ENCODE measurements around the gene AGBL4.

- TF ChIP-seq CREB5 (CRISPR knock-in tag; IDR thresholded peaks at IDR 0.05; ENCODE audit: low read depth) (no peak), RARB (CRISPR knock-in tag; IDR thresholded peaks at IDR 0.05) (no peak), ZNF565 (CRISPR knock-in tag; conservative IDR thresholded peaks at IDR 0.05; ENCODE audit: low read depth) (no peak), ZNF70 (CRISPR knock-in tag; IDR thresholded peaks at IDR 0.05) (no peak), ZFP3 (CRISPR knock-in tag; IDR thresholded peaks at IDR 0.05) (no peak), ZFP30 (CRISPR knock-in tag; IDR thresholded peaks at IDR 0.05) (no peak), OSR1 (CRISPR knock-in tag; IDR thresholded peaks at IDR 0.05) (no peak), PPARA (CRISPR knock-in tag; IDR thresholded peaks at IDR 0.05; ENCODE audit: borderline replicate concordance) (no peak), ESRRG (CRISPR knock-in tag; IDR thresholded peaks at IDR 0.05) (no peak), GLIS3 (CRISPR knock-in tag; IDR thresholded peaks at IDR 0.05) (no peak)
- TF ChIP-seq, protein P1, sequence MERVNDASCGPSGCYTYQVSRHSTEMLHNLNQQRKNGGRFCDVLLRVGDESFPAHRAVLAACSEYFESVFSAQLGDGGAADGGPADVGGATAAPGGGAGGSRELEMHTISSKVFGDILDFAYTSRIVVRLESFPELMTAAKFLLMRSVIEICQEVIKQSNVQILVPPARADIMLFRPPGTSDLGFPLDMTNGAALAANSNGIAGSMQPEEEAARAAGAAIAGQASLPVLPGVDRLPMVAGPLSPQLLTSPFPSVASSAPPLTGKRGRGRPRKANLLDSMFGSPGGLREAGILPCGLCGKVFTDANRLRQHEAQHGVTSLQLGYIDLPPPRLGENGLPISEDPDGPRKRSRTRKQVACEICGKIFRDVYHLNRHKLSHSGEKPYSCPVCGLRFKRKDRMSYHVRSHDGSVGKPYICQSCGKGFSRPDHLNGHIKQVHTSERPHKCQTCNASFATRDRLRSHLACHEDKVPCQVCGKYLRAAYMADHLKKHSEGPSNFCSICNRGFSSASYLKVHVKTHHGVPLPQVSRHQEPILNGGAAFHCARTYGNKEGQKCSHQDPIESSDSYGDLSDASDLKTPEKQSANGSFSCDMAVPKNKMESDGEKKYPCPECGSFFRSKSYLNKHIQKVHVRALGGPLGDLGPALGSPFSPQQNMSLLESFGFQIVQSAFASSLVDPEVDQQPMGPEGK (CRISPR knock-in tag; IDR thresholded peaks at IDR 0.05; ENCODE audit: borderline replicate concordance): no peak
- TF ChIP-seq, protein P2, sequence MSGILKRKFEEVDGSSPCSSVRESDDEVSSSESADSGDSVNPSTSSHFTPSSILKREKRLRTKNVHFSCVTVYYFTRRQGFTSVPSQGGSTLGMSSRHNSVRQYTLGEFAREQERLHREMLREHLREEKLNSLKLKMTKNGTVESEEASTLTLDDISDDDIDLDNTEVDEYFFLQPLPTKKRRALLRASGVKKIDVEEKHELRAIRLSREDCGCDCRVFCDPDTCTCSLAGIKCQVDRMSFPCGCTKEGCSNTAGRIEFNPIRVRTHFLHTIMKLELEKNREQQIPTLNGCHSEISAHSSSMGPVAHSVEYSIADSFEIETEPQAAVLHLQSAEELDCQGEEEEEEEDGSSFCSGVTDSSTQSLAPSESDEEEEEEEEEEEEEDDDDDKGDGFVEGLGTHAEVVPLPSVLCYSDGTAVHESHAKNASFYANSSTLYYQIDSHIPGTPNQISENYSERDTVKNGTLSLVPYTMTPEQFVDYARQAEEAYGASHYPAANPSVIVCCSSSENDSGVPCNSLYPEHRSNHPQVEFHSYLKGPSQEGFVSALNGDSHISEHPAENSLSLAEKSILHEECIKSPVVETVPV (CRISPR knock-in tag; IDR thresholded peaks at IDR 0.05): no peak
- TF ChIP-seq, protein P3, sequence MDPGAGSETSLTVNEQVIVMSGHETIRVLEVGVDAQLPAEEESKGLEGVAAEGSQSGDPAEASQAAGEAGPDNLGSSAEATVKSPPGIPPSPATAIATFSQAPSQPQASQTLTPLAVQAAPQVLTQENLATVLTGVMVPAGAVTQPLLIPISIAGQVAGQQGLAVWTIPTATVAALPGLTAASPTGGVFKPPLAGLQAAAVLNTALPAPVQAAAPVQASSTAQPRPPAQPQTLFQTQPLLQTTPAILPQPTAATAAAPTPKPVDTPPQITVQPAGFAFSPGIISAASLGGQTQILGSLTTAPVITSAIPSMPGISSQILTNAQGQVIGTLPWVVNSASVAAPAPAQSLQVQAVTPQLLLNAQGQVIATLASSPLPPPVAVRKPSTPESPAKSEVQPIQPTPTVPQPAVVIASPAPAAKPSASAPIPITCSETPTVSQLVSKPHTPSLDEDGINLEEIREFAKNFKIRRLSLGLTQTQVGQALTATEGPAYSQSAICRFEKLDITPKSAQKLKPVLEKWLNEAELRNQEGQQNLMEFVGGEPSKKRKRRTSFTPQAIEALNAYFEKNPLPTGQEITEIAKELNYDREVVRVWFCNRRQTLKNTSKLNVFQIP (CRISPR knock-in tag; IDR thresholded peaks at IDR 0.05; ENCODE audit: borderline replicate concordance, low read depth): no peak
Measured at GRCh38 chr1:50060279-50060678, 36.5 kb upstream of the AGBL4 start.
